Endothelial cell of umbilical vein (primary cell): ENCODE data around the gene RIC8A.

Experiments used
- CTCF ChIP-seq, 2 donors: IDR thresholded peaks; 1 replicate in 1 of 2; 2 replicates in 1 of 2; pipeline ENCODE4 v1.5.1; 2011; ENCODE audit warnings: low read length in 2 of 2, mild to moderate bottlenecking in 2 of 2, moderate library complexity in 2 of 2, control low read depth in 1 of 2, inconsistent platforms in 1 of 2, low read depth in 1 of 2; ENCODE audit not compliant: insufficient read depth in 1 of 2; ENCODE audit errors: extremely low read depth in 1 of 2
- EZH2 ChIP-seq: IDR thresholded peaks from 2 replicates; pipeline ENCODE4 v1.6.1; 2012; ENCODE audit warnings: borderline replicate concordance, low read depth, mild to moderate bottlenecking, moderate library complexity, low read length, inconsistent platforms; ENCODE audit not compliant: severe bottlenecking
- FOS ChIP-seq: IDR thresholded peaks from 2 replicates; pipeline ENCODE4 v1.6.1; 2011; ENCODE audit warnings: mild to moderate bottlenecking, low read length, moderate library complexity, borderline replicate concordance; ENCODE audit not compliant: insufficient read depth
- POLR2A ChIP-seq: IDR thresholded peaks from 2 replicates; pipeline ENCODE4 v1.6.1; 2012; ENCODE audit warnings: low read depth, mild to moderate bottlenecking, control low read depth, low read length

- TF ChIP-seq POLR2A (peak; percentile 18), CTCF (IDR thresholded peaks at IDR 0.05; ENCODE audit: extremely low read depth in 1 of 2, insufficient read depth in 1 of 2, low read depth in 1 of 2, low read length in 2 of 2) (no peak), FOS (no peak), EZH2 (no peak)
Observed at GRCh38 chr11:216081-216974, 8.8 kb downstream of the RIC8A start.
